NCI-H82 (cell line): Measurements from ENCODE around the gene SCYL2.
"Not testable (repeated sequence)": the region's sequence is repeated elsewhere in the genome, so short reads cannot be mapped to it uniquely, and the experiment has no call there.

ENCODE experiments used
- DNase-seq: peaks from one replicate; lab custom pipeline; 2025; lab: John Stamatoyannopoulos, UW

Gene SCYL2

GRCh38 chr12:100265732-100266584, 1.0 kb upstream of the SCYL2 start:
- DNase-seq, result no peak

- DNase-seq, result no peak
Measured at GRCh38 chr12:100266585-100266834, 467 bp upstream of the SCYL2 start.

- DNase-seq, result peak; percentile 46
Measured at GRCh38 chr12:100267603-100268281, 765 bp downstream of the SCYL2 start.

- no peak for DNase-seq
Measured at GRCh38 chr12:100268835-100269564, 2.0 kb downstream of the SCYL2 start.

- DNase-seq, result no peak
Measured at GRCh38 chr12:100273782-100274181, 6.8 kb downstream of the SCYL2 start.

- no peak for DNase-seq
Measured at GRCh38 chr12:100274291-100274690, 7.3 kb downstream of the SCYL2 start.

GRCh38 chr12:100279159-100279558, 12.2 kb downstream of the SCYL2 start:
- DNase-seq, result no peak

GRCh38 chr12:100279607-100280244, 12.7 kb downstream of the SCYL2 start:
- no peak for DNase-seq

GRCh38 chr12:100284556-100284955, 17.6 kb downstream of the SCYL2 start:
- DNase-seq, result not testable (repeated sequence)

- DNase-seq, result no peak
Measured at GRCh38 chr12:100289038-100289437, 22.1 kb downstream of the SCYL2 start.

GRCh38 chr12:100290016-100290415, 23.0 kb downstream of the SCYL2 start:
- DNase-seq, result no peak

GRCh38 chr12:100293017-100293416, 26.0 kb downstream of the SCYL2 start:
- no peak for DNase-seq

- DNase-seq, result not testable (repeated sequence)
Measured at GRCh38 chr12:100294366-100294765, 27.4 kb downstream of the SCYL2 start.

GRCh38 chr12:100295764-100296555, 29.0 kb downstream of the SCYL2 start:
- DNase-seq, result no peak

GRCh38 chr12:100302081-100302480, 35.1 kb downstream of the SCYL2 start:
- no peak for DNase-seq

- DNase-seq, result no peak
Measured at GRCh38 chr12:100303831-100304230, 36.9 kb downstream of the SCYL2 start.

- not testable (repeated sequence) for DNase-seq
Measured at GRCh38 chr12:100304334-100304733, 37.4 kb downstream of the SCYL2 start.

GRCh38 chr12:100308138-100308537, 41.2 kb downstream of the SCYL2 start:
- not testable (repeated sequence) for DNase-seq

- DNase-seq, result no peak
Measured at GRCh38 chr12:100311317-100311716, 44.3 kb downstream of the SCYL2 start.

GRCh38 chr12:100317371-100317770, 50.4 kb downstream of the SCYL2 start:
- no peak for DNase-seq

- DNase-seq, result no peak
Measured at GRCh38 chr12:100324498-100324897, 57.5 kb downstream of the SCYL2 start.

GRCh38 chr12:100326208-100326607, 59.2 kb downstream of the SCYL2 start:
- no peak for DNase-seq
